T47D (cell line): Measurements from ENCODE around the gene UMAD1.
"Not testable (repeated sequence)": the region's sequence is repeated elsewhere in the genome, so short reads cannot be mapped to it uniquely, and the experiment has no call there.

Source experiments
- DNase-seq, 2 experiments: peaks; one replicate each; pipeline versions ENCODE4 v3.0.0 to v3.0.0-alpha.2; 2011 to 2012; ENCODE audit warnings: low read depth in 1 of 2, low spot score in 1 of 2
- JUND ChIP-seq: IDR thresholded peaks from 2 replicates; pipeline ENCODE4 v1.6.1; 2012; ENCODE audit warnings: low read depth
- in situ Hi-C: cut with HindIII; loops from 2 replicates; pipeline ENCODE4 v1.10.0; 2016; ENCODE audit warnings: low sequenced_read_pairs, low pct_unique_long_range_greater_than_20kb

The UMAD1 gene

GRCh38 chr7:7793249-7793648 lies 152.7 kb downstream of the UMAD1 start:
- TF ChIP-seq JUND = no peak
- in situ Hi-C loops = no loop called here
- DNase-seq = no peak

- TF ChIP-seq JUND = no peak
- in situ Hi-C loops = no loop called here
- DNase-seq = no peak
These were observed 153.4 kb downstream of the UMAD1 start for GRCh38 chr7:7793921-7794320.

GRCh38 chr7:7795203-7795602 lies 154.7 kb downstream of the UMAD1 start:
- in situ Hi-C loops = no loop called here
- DNase-seq = no peak
- TF ChIP-seq JUND = no peak

- no peak for DNase-seq
- in situ Hi-C loops = no loop called here
These were observed 155.1 kb downstream of the UMAD1 start for GRCh38 chr7:7795630-7796121.

GRCh38 chr7:7798510-7798909 lies 158.0 kb downstream of the UMAD1 start:
- no peak for DNase-seq
- in situ Hi-C loops = no loop called here
- no peak for TF ChIP-seq JUND

More at GRCh38 chr7:7795630-7796121, 155.1 kb downstream of the UMAD1 start:
- no peak for TF ChIP-seq JUND

GRCh38 chr7:7799138-7799537 lies 158.6 kb downstream of the UMAD1 start:
- TF ChIP-seq JUND = no peak
- no peak for DNase-seq
- in situ Hi-C loops = no loop called here

- DNase-seq = no peak
- in situ Hi-C loops = no loop called here
- no peak for TF ChIP-seq JUND
These were observed 162.0 kb downstream of the UMAD1 start for GRCh38 chr7:7802531-7802930.

- DNase-seq = no peak
- in situ Hi-C loops = no loop called here
- no peak for TF ChIP-seq JUND
These were observed 163.2 kb downstream of the UMAD1 start for GRCh38 chr7:7803715-7804178.

GRCh38 chr7:7804822-7805221 lies 164.3 kb downstream of the UMAD1 start:
- in situ Hi-C loops, DNase-seq: not testable (repeated sequence)

- TF ChIP-seq JUND = no peak
- no peak for DNase-seq
- in situ Hi-C loops = no loop called here
These were observed 165.1 kb downstream of the UMAD1 start for GRCh38 chr7:7805511-7806153.

GRCh38 chr7:7808156-7808555 lies 167.6 kb downstream of the UMAD1 start:
- in situ Hi-C loops = no loop called here
- TF ChIP-seq JUND = no peak
- no peak for DNase-seq

GRCh38 chr7:7808626-7809025 lies 168.1 kb downstream of the UMAD1 start:
- no peak for TF ChIP-seq JUND
- DNase-seq = no peak
- in situ Hi-C loops = no loop called here

GRCh38 chr7:7810380-7810779 lies 169.8 kb downstream of the UMAD1 start:
- no peak for DNase-seq
- TF ChIP-seq JUND = no peak
- in situ Hi-C loops = no loop called here

GRCh38 chr7:7810826-7811225 lies 170.3 kb downstream of the UMAD1 start:
- TF ChIP-seq JUND = no peak
- DNase-seq = no peak
- in situ Hi-C loops = no loop called here
